GM10248 (cell line): ENCODE measurements around the gene AKR7A2.
"Not testable (repeated sequence)": the region's sequence is repeated elsewhere in the genome, so short reads cannot be mapped to it uniquely, and the experiment has no call there.

Experiments
- CTCF ChIA-PET: fragments of 300-600 bp; sonication (Branson Sonifier 250); formaldehyde crosslinking; extraction: SDS; loops from one replicate; lab custom pipeline; 2021; ENCODE audit warnings: antibody characterized with exemption; lab: Yijun Ruan, JAX
- POLR2A ChIA-PET: fragments of 350-650 bp; sonication (Branson Sonifier 250); formaldehyde crosslinking; extraction: SDS; loops from one replicate; lab custom pipeline; 2020; ENCODE audit warnings: antibody characterized with exemption; lab: Yijun Ruan, JAX
- DNase-seq: peaks from one replicate; pipeline ENCODE4 v3.0.0; 2012; ENCODE audit errors: extremely low spot score
- TF ChIP-seq, protein P1 (sequence below): IDR thresholded peaks from 2 replicates; pipeline ENCODE4 v1.5.1; 2012; ENCODE audit warnings: mild to moderate bottlenecking, low read depth; ENCODE audit errors: extremely low read depth, missing control alignments, control extremely low read depth

Gene AKR7A2

DNA sequence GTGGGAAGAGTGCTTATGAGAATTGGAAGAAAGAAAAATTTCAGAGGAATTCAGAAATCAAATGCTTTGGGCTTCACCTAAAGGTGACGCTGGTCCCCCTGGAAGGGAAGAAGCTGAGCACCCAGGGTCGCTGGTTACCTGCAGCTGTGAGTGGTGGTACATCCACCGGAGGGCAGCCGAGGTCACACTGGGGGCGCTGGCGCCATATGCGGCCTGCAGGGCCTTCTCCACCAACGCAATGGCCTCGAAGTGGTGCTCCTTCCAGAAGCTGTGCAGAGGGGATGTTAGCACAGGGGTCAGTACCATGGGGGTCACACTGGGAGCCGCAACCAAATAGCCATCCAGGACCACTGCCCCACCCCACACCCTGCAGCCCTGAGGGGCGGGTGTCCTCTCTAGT is 6.1 kb downstream of the AKR7A2 start:
- DNase-seq: no peak
- POLR2A ChIA-PET: no interaction called here
- TF ChIP-seq, protein P1, sequence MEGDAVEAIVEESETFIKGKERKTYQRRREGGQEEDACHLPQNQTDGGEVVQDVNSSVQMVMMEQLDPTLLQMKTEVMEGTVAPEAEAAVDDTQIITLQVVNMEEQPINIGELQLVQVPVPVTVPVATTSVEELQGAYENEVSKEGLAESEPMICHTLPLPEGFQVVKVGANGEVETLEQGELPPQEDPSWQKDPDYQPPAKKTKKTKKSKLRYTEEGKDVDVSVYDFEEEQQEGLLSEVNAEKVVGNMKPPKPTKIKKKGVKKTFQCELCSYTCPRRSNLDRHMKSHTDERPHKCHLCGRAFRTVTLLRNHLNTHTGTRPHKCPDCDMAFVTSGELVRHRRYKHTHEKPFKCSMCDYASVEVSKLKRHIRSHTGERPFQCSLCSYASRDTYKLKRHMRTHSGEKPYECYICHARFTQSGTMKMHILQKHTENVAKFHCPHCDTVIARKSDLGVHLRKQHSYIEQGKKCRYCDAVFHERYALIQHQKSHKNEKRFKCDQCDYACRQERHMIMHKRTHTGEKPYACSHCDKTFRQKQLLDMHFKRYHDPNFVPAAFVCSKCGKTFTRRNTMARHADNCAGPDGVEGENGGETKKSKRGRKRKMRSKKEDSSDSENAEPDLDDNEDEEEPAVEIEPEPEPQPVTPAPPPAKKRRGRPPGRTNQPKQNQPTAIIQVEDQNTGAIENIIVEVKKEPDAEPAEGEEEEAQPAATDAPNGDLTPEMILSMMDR: no peak
- CTCF ChIA-PET: no interaction called here

DNA sequence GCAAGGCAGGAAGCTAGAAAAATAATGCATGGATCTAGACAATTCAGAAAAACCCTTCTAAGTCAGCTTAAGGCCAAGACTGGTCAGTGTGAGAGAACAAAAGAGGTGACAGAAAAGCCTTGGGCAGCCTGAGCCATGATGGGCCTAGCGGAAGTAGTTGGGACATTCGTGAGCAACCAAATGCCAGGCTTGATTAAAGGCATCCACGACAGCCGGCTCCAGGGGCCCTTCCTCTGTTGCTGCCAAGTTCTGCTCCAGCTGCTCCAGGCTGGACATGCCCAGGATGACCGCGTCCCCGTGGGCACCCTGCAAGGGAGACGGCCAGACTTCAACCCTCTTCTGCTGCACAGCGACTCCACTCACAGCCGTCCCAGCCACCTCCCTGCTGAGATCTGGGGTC is 7.9 kb downstream of the AKR7A2 start:
- POLR2A ChIA-PET, DNase-seq, CTCF ChIA-PET: not testable (repeated sequence)

DNA sequence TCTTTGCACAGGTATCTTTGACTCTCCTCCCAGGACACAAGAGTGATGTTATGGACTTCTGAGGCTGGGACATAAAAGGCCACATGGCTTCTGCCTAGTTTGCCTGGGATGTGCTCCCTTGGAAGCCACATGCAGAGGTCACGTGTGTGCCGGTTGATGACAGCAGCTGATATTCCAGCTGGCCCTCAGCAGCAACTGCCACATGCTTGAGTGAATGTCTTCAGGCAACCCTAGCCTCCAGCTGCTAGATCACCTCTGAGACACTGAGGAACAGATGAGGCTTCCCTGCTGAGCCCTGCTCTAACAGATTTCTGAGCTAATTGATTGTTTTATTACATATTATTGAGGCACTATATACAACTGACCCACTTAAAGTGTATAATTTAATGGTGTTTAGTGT is 11.7 kb downstream of the AKR7A2 start:
- TF ChIP-seq, protein P1: no peak
- no peak for DNase-seq
- ChIA-PET POLR2A (no interaction called here), CTCF (no interaction called here)

DNA sequence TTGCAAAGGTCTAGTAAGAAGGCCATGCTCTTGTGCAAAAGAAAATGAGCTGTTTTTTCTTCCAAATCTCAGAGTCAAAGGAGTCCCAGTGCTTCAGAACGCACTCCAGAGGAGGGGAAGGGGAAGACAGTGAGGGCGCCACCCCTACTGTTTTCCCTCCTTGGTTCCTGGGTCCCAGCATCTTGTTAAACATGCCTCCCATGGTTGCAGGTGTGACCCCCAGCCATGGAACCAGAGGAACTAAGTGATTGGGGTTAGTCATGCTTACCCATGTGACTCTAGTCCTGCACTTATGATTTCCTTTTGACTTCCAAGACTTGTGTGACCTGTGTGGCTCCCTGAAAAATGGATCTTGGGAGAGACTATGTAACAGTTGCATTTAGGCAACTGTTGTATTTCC is 17.3 kb downstream of the AKR7A2 start:
- ChIA-PET CTCF (interaction anchor here (0.7 kb wide), 1 partner anchor 54 kb away, joined by 3 read pairs; no protein-coding TSS in a partner anchor), POLR2A (no interaction called here)
- TF ChIP-seq, protein P1: no peak
- no peak for DNase-seq

DNA sequence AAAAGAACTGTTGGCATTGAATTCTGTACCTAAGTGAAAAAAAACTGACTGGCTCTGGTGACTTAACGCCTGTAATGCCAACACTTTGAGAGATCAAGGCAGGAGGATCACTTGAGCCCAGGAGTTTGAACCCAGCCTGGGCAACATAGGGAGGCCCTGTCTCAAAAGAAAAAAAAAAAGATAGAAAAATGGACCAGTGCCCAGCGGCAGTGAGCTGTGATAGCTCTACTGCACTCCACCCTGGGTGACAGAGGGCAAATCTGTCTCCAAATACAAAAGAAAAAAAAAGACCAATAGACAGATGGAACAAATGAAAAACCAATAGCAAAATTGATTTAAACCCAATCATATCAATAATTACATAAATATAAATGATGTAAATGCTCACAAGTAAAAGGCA is 22.7 kb downstream of the AKR7A2 start:
- DNase-seq: no peak
- TF ChIP-seq, protein P1: no peak
- CTCF ChIA-PET: no interaction called here
- POLR2A ChIA-PET: no interaction called here

DNA sequence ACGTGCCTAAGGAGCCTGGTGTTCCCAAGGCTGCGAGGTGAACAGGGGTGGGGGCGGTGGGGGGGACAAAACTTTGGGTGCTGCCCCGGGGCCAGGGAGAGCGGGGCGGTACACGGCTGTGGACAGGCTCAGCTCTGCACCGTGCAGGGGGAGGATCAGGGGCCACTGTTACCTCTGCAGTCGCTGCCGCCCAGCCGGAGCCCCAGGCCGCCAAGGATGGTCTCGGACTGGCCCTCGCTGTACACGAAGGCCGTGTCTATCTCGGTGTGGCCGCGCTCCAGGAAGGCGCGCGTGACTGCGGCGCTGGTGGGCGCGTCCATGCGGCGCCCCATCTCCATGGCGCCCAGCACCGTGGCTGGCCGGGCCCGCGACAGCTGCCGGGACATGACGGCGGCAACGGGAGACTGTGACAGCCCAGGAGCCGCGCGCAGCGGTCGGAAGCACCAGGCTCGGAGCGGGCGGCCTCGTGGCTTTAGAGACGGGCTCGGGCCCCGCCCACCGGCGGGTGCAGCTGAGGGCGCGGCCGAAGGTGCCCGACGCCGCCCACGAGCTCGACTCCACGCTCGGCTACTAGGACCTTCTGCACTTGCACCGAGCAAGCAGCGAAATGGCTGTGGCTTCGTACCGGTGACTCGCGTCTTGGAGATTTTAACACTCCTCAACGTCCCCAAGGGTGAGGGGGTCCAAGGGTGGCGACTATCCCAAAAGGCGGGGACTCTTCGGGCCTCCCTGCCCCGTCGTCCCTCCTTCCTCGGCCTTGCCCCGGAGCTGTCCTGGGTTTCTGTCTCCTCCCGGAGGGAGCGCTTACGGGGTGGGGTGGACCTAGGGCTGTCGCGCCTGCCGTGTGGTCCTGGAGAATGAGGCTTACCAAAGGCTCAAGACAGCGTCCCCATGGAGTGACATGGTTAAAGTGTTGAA is 23.4 kb downstream of the AKR7A2 start, which contains the start of gene AKR7A3:
Gene AKR7A3 (minus strand): TSS at position 447 of the 918 bp plus-strand sequence. CDS start 61 bp downstream, at position 386.
- DNase-seq, CTCF ChIA-PET: not testable (repeated sequence)
- POLR2A ChIA-PET: interaction anchor here (1.1 kb wide), 1 partner anchor 31 kb away, joined by 3 read pairs; no protein-coding TSS in a partner anchor

DNA sequence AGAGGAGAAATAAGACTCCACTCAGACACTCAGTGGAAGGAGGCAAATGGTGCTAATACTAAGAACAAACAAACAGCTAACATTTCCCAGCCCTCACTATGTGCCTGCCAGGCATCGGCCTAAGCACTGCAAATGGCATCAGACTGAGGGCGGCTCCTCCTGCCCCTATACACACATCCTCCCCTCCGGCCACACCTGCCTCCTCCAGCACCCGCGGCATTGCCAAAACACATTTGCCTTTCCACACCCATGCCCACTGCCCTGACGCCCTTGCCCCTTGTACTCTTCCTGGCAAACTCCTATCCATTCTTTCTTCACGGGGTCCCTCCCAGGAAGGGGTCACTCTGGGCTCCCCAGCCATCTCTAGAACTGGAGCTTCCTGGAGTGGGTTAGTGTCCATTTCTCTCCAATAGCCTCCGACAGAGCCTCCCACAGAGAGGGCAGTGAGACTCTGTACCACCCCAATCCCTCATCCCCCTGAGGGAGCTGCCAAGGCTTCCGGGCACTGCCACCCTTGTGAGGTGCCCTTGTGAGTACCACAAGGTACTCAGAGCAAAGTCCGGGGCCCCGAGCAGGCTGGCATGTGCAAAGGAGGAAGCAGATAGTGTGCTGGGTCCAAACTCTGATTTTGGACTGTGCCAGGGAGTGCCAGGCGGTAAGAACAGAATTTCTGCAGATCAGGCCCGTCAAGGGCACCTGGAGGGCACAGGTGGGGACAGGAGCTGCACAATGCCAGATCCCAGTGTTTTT is 24.3 kb downstream of the AKR7A2 start:
- no peak for DNase-seq
- CTCF ChIA-PET: no interaction called here
- POLR2A ChIA-PET: interaction anchor here (1.1 kb wide), 1 partner anchor 30 kb away, joined by 3 read pairs; no protein-coding TSS in a partner anchor
- TF ChIP-seq, protein P1: no peak

DNA sequence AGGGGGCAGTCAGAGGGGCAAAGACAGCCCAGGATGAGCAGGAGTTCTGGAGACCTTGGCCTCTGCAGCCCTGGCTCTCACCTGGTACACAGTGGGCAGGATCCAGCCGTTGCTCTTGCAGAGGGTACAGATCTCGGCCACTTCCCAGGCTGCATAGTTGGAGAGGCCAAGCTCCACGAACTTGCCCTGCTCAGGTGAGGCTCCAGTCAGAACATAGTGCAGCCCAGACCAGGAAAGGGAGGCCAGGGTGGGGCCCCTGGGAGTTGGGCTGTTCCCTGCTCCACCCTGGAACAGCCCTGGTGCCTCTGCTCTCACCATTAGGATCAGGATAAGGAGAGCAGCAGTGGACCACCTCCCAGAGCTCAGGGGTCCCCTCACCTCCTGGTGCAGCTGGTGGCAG is 26.1 kb downstream of the AKR7A2 start:
- POLR2A ChIA-PET, DNase-seq, CTCF ChIA-PET: not testable (repeated sequence)

DNA sequence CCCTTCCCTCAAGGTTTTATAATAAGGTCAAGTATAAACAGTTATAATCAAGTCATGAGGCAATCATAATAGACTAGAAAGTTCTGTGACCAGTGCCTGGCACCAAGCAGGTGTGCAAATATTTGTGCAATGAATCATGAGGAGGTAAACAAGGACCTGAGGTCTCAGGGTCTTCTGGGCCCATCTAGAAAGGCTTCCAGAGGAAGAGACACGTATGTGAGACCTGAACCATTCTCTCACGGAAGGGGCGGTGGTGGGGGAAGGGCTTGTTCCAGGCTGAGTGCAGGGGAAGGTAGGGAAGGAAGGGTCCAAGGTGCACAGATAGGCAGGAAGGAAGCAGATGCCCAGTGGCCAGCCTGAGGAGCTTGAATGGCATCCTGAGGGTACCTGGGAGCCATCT is 26.6 kb downstream of the AKR7A2 start:
- DNase-seq, CTCF ChIA-PET, POLR2A ChIA-PET: not testable (repeated sequence)
